ENCODE results near the gene MXD1.

Gene MXD1

DNA sequence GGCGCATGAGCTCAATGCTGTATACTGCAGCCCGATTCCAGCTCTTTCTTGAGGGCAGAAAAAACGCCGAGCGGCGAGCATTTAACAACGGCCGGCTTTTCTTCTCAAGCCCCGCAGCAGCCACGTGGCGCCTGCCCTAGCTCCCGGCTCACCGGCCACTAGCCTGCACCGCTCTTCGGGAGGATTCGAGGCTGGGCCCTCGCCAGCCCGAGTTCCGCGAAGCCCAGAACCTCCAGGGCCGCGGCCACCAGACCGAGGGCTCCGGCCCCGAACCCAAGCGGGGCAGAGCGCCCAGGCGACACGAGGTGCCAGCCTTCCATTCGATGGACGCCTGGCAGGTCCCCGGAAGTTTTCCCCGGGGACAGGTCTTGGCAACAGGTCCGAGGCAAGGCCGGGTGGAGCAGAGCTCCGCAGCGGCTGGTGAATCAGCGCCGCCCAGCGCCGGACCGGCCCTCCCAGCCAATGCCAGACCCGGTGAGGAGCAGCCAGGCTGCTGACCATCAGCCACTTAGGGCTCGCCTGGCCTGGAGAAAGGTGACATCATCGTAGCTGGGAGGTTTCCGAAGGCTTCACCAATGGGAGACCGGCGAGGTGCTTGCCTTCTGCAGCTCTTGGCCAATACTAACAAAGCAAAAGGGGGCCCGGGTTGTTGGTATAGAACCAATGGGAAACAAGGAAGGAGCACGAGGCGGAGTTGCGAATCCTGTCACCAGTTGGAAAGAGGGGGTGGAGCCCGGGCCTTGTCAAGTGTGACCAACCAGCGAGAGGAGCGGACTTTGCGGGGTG is 552 bp upstream of the MXD1 start:
- H3K27me3 ChIP-seq (ENCODE audit: insufficient read depth, low read length, poor library complexity, severe bottlenecking), result no peaks in the 10 kb centered on the region
- H3K79me2 ChIP-seq (ENCODE audit: insufficient read depth, low read length), result peaks cover 13% of the 10 kb centered on the region; the same call in 1 of the 2 replicates
- no peaks in the 10 kb centered on the region for H3K9me2 ChIP-seq (replicated peaks; ENCODE audit: low read depth, low read length)
- H3K36me3 ChIP-seq (ENCODE audit: insufficient read depth, low read length), result peaks cover 5% of the 10 kb centered on the region; the same call in 1 of the 2 replicates
- H3F3A ChIP-seq (ENCODE audit: low read depth), result no peaks in the 10 kb centered on the region
- H3K9ac ChIP-seq (ENCODE audit: low read depth, low read length, poor library complexity, severe bottlenecking), result peak overlapping the region; percentile 77
- peaks cover 6% of the 10 kb centered on the region for H4K20me1 ChIP-seq (ENCODE audit: insufficient read depth, low read length, poor library complexity, severe bottlenecking)
- H3K4me3 ChIP-seq (ENCODE audit: low read length, poor library complexity, severe bottlenecking), result peak overlapping the region; percentile 74
- H3K4me1 ChIP-seq (ENCODE audit: insufficient read depth, low read length, poor library complexity, severe bottlenecking), result peaks cover 14% of the 10 kb centered on the region
- TF ChIP-seq, protein P1, sequence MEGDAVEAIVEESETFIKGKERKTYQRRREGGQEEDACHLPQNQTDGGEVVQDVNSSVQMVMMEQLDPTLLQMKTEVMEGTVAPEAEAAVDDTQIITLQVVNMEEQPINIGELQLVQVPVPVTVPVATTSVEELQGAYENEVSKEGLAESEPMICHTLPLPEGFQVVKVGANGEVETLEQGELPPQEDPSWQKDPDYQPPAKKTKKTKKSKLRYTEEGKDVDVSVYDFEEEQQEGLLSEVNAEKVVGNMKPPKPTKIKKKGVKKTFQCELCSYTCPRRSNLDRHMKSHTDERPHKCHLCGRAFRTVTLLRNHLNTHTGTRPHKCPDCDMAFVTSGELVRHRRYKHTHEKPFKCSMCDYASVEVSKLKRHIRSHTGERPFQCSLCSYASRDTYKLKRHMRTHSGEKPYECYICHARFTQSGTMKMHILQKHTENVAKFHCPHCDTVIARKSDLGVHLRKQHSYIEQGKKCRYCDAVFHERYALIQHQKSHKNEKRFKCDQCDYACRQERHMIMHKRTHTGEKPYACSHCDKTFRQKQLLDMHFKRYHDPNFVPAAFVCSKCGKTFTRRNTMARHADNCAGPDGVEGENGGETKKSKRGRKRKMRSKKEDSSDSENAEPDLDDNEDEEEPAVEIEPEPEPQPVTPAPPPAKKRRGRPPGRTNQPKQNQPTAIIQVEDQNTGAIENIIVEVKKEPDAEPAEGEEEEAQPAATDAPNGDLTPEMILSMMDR (conservative IDR thresholded peaks at IDR 0.05; ENCODE audit: low read length), result no peak
- no peak for TF ChIP-seq EZH2phosphoT487 (IDR thresholded peaks at IDR 0.05; ENCODE audit: borderline replicate concordance)
- H3K9me3 ChIP-seq (ENCODE audit: insufficient read depth, low read depth, low read length), result no peaks in the 10 kb centered on the region
- peak overlapping the region; percentile 75 for H2AFZ ChIP-seq (ENCODE audit: low read length)
- H3K4me2 ChIP-seq (ENCODE audit: low read depth, low read length, poor library complexity, severe bottlenecking), result peak overlapping the region; percentile 77

DNA sequence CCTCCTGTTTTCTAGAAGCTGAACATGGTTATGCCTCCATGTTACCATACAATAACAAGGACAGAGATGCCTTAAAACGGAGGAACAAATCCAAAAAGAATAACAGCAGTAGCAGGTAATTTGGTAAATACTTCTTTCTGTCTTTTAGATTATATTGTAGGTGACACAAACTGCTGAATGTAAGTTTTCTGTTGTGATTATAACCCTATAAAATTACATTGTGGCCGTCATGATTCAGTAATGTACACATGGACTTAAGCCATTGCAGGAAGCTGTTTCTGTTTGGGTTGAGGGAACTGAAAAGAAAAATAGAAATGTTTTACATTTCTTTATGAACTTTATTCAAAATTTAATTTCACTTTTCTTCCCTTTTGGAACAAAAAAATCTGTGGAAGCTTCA is 1.2 kb downstream of the MXD1 start:
- Histone ChIP-seq H3K9me3 (ENCODE audit: insufficient read depth, low read depth, low read length) (no peaks in the 10 kb centered on the region), H3K9me2 (replicated peaks; ENCODE audit: low read depth, low read length) (no peaks in the 10 kb centered on the region), H3K27me3 (ENCODE audit: insufficient read depth, low read length, poor library complexity, severe bottlenecking) (no peaks in the 10 kb centered on the region), H3K4me1 (ENCODE audit: insufficient read depth, low read length, poor library complexity, severe bottlenecking) (peaks cover 14% of the 10 kb centered on the region), H3F3A (ENCODE audit: low read depth) (no peaks in the 10 kb centered on the region), H3K79me2 (ENCODE audit: insufficient read depth, low read length) (peaks cover 13% of the 10 kb centered on the region; the same call in 1 of the 2 replicates), H3K9ac (ENCODE audit: low read depth, low read length, poor library complexity, severe bottlenecking) (peak overlapping the region; percentile 74), H3K4me2 (ENCODE audit: low read depth, low read length, poor library complexity, severe bottlenecking) (peak overlapping the region; percentile 87), H3K4me3 (ENCODE audit: low read length, poor library complexity, severe bottlenecking) (peak overlapping the region; percentile 95), H4K20me1 (ENCODE audit: insufficient read depth, low read length, poor library complexity, severe bottlenecking) (peaks cover 6% of the 10 kb centered on the region), H2AFZ (ENCODE audit: low read length) (no peak overlapping the region), H3K36me3 (ENCODE audit: insufficient read depth, low read length) (no peaks in the 10 kb centered on the region)
- TF ChIP-seq, protein P1 (conservative IDR thresholded peaks at IDR 0.05; ENCODE audit: low read length), result no peak
- TF ChIP-seq EZH2phosphoT487 (IDR thresholded peaks at IDR 0.05; ENCODE audit: borderline replicate concordance), result no peak

DNA sequence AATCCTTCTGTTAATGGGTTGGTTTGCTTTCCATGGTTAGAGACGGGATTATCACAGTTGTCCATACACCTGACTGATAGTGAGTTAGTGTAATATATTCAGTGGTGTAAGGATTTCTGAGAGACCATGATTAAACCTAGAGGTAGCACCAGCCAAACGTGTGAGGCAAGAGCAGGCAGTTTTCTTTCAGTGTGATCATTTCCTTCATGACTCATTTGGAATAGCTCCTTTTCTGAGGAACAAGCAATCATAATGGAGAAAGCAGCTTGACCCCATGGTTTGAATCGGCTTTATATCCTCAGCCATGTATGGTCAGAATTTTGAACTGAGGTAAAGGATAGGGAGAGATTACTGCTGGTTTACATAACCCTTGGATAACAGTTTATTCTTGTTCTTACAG is 2.9 kb downstream of the MXD1 start:
- H3K9ac ChIP-seq (ENCODE audit: low read depth, low read length, poor library complexity, severe bottlenecking), result no peak overlapping the region
- no peaks in the 10 kb centered on the region for H3K27me3 ChIP-seq (ENCODE audit: insufficient read depth, low read length, poor library complexity, severe bottlenecking)
- H3F3A ChIP-seq (ENCODE audit: low read depth), result no peaks in the 10 kb centered on the region
- no peaks in the 10 kb centered on the region for H3K36me3 ChIP-seq (ENCODE audit: insufficient read depth, low read length)
- peak overlapping the region; percentile 2 for H3K4me2 ChIP-seq (ENCODE audit: low read depth, low read length, poor library complexity, severe bottlenecking)
- H3K9me3 ChIP-seq (ENCODE audit: insufficient read depth, low read depth, low read length), result no peaks in the 10 kb centered on the region
- peaks cover 14% of the 10 kb centered on the region for H3K4me1 ChIP-seq (ENCODE audit: insufficient read depth, low read length, poor library complexity, severe bottlenecking)
- H3K79me2 ChIP-seq (ENCODE audit: insufficient read depth, low read length), result peaks cover 13% of the 10 kb centered on the region; the same call in 1 of the 2 replicates
- no peak for TF ChIP-seq EZH2phosphoT487 (IDR thresholded peaks at IDR 0.05; ENCODE audit: borderline replicate concordance)
- TF ChIP-seq, protein P1 (conservative IDR thresholded peaks at IDR 0.05; ENCODE audit: low read length), result no peak
- H2AFZ ChIP-seq (ENCODE audit: low read length), result no peak overlapping the region
- peaks cover 6% of the 10 kb centered on the region for H4K20me1 ChIP-seq (ENCODE audit: insufficient read depth, low read length, poor library complexity, severe bottlenecking)
- no peak overlapping the region for H3K4me3 ChIP-seq (ENCODE audit: low read length, poor library complexity, severe bottlenecking)
- H3K9me2 ChIP-seq (replicated peaks; ENCODE audit: low read depth, low read length), result no peaks in the 10 kb centered on the region

Data from Loucy (cell line).